ENCODE results near the gene ABCA2.

The ABCA2 gene

DNA sequence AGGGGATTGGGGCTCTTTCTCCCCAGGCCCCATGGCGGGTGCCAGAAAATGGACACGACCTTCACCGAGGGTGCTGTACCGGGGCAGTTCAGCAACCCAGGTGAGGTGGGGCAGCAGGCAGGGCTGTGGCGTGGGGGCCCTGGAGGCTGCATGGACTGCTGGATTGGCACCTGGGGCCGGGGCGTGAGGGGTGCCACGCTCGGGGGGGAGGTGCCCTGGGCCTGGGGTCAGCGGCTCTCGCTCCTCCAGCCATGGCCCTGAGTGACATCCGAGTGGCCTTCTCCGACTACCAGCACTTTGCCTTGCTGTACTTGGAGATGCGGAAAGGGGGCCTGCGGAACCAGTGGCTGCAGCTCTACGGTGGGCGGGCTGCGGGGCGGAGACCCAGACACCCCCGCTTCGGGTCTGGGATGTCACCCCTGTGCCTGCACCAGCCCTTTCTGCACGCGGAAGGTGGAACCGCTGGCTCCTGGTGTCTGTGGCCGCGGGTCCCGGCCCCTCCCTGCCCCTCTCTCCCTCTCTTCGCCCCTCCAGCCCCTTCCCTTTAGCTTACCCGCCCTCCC lies 43.5 kb downstream of the ABCA2 start:
- Histone ChIP-seq H3K9me3 (ENCODE audit: insufficient read depth, low read length) (no peaks in the 10 kb centered on the region), H3K4me2 (ENCODE audit: low read depth, low read length, poor library complexity, severe bottlenecking) (no peak overlapping the region), H3K9ac (ENCODE audit: low read length) (no peak overlapping the region), H3K4me3 (ENCODE audit: insufficient read depth, low read length, poor library complexity, severe bottlenecking) (no peak overlapping the region), H3K36me3 (ENCODE audit: low read length) (no peaks in the 10 kb centered on the region), H3F3A (ENCODE audit: insufficient read depth) (no peaks in the 10 kb centered on the region), H4K20me1 (ENCODE audit: low read depth, low read length) (no peaks in the 10 kb centered on the region), H3K79me2 (ENCODE audit: insufficient read depth, low read length) (no peaks in the 10 kb centered on the region), H3K27ac (ENCODE audit: low read depth, low read length) (no peak overlapping the region), H3K27me3 (ENCODE audit: low read length) (no peaks in the 10 kb centered on the region), H3K9me2 (replicated peaks; ENCODE audit: insufficient read depth, low read length) (no peaks in the 10 kb centered on the region), H2AFZ (ENCODE audit: low read depth, low read length, severe bottlenecking) (no peak overlapping the region)
- TF ChIP-seq, protein P1, sequence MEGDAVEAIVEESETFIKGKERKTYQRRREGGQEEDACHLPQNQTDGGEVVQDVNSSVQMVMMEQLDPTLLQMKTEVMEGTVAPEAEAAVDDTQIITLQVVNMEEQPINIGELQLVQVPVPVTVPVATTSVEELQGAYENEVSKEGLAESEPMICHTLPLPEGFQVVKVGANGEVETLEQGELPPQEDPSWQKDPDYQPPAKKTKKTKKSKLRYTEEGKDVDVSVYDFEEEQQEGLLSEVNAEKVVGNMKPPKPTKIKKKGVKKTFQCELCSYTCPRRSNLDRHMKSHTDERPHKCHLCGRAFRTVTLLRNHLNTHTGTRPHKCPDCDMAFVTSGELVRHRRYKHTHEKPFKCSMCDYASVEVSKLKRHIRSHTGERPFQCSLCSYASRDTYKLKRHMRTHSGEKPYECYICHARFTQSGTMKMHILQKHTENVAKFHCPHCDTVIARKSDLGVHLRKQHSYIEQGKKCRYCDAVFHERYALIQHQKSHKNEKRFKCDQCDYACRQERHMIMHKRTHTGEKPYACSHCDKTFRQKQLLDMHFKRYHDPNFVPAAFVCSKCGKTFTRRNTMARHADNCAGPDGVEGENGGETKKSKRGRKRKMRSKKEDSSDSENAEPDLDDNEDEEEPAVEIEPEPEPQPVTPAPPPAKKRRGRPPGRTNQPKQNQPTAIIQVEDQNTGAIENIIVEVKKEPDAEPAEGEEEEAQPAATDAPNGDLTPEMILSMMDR (IDR thresholded peaks at IDR 0.05; ENCODE audit: insufficient read depth, low read length, poor library complexity, severe bottlenecking), result no peak
- no peak for TF ChIP-seq EZH2phosphoT487 (conservative IDR thresholded peaks at IDR 0.05; ENCODE audit: low read length)

- no peak overlapping the region for H3K9ac ChIP-seq (ENCODE audit: low read length)
- no peaks in the 10 kb centered on the region for H3F3A ChIP-seq (ENCODE audit: insufficient read depth)
- TF ChIP-seq EZH2phosphoT487 (conservative IDR thresholded peaks at IDR 0.05; ENCODE audit: low read length), result no peak
- TF ChIP-seq, protein P1 (IDR thresholded peaks at IDR 0.05; ENCODE audit: insufficient read depth, low read length, poor library complexity, severe bottlenecking), result no peak
- H3K27me3 ChIP-seq (ENCODE audit: low read length), result no peaks in the 10 kb centered on the region
- no peak overlapping the region for H3K27ac ChIP-seq (ENCODE audit: low read depth, low read length)
- no peaks in the 10 kb centered on the region for H3K36me3 ChIP-seq (ENCODE audit: low read length)
- no peaks in the 10 kb centered on the region for H4K20me1 ChIP-seq (ENCODE audit: low read depth, low read length)
- no peaks in the 10 kb centered on the region for H3K79me2 ChIP-seq (ENCODE audit: insufficient read depth, low read length)
- H3K9me2 ChIP-seq (replicated peaks; ENCODE audit: insufficient read depth, low read length), result no peaks in the 10 kb centered on the region
- H3K4me3 ChIP-seq (ENCODE audit: insufficient read depth, low read length, poor library complexity, severe bottlenecking), result no peak overlapping the region
- H2AFZ ChIP-seq (ENCODE audit: low read depth, low read length, severe bottlenecking), result no peak overlapping the region
- H3K4me2 ChIP-seq (ENCODE audit: low read depth, low read length, poor library complexity, severe bottlenecking), result no peak overlapping the region
- H3K9me3 ChIP-seq (ENCODE audit: insufficient read depth, low read length), result no peaks in the 10 kb centered on the region
These were observed 44.3 kb downstream of the ABCA2 start for GRCh38 chr9:136983656-136984314.

GRCh38 chr9:136983167-136983566 lies 44.9 kb downstream of the ABCA2 start:
- H3K4me2 ChIP-seq (ENCODE audit: low read depth, low read length, poor library complexity, severe bottlenecking), result no peak overlapping the region
- no peak overlapping the region for H3K4me3 ChIP-seq (ENCODE audit: insufficient read depth, low read length, poor library complexity, severe bottlenecking)
- H2AFZ ChIP-seq (ENCODE audit: low read depth, low read length, severe bottlenecking), result no peak overlapping the region
- no peaks in the 10 kb centered on the region for H3K79me2 ChIP-seq (ENCODE audit: insufficient read depth, low read length)
- H3K36me3 ChIP-seq (ENCODE audit: low read length), result no peaks in the 10 kb centered on the region
- no peaks in the 10 kb centered on the region for H4K20me1 ChIP-seq (ENCODE audit: low read depth, low read length)
- no peaks in the 10 kb centered on the region for H3K27me3 ChIP-seq (ENCODE audit: low read length)
- H3K9me2 ChIP-seq (replicated peaks; ENCODE audit: insufficient read depth, low read length), result no peaks in the 10 kb centered on the region
- no peak overlapping the region for H3K9ac ChIP-seq (ENCODE audit: low read length)
- no peaks in the 10 kb centered on the region for H3K9me3 ChIP-seq (ENCODE audit: insufficient read depth, low read length)
- H3K27ac ChIP-seq (ENCODE audit: low read depth, low read length), result no peak overlapping the region
- TF ChIP-seq, protein P1 (IDR thresholded peaks at IDR 0.05; ENCODE audit: insufficient read depth, low read length, poor library complexity, severe bottlenecking), result no peak
- no peak for TF ChIP-seq EZH2phosphoT487 (conservative IDR thresholded peaks at IDR 0.05; ENCODE audit: low read length)
- H3F3A ChIP-seq (ENCODE audit: insufficient read depth), result no peaks in the 10 kb centered on the region
